ENCODE measurements around the gene PRH2.

Gene PRH2

DNA sequence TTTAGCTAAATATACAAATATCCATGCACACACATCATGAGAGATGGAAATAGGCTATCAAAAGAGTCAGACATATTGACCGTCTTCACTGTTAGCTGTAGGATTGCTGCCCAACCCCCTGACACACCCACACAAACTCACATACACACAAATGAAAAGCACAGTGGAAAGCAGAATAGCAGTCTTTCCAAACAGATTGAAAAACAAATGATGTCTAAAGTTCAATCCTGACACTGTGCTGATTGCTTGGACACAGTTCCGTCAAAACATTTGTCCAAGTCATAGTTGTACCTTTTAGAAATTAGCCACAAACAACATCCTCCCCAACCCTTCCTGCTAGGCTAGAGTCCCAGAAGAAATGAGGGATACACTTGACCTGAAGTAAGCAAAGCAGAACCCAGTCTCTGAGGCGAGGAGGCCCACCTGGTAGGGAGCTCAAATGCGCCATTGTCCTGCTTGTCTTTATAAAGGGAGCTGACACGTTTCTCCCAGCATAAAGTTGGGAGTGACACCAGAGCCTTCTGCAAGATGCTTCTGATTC is at the start of gene PRH2:
PRH2 (plus strand) TSS at position 491 of the 541 bp plus-strand sequence; CDS start at position 529, 38 bp downstream.
- no peak for DNase-seq

DNA sequence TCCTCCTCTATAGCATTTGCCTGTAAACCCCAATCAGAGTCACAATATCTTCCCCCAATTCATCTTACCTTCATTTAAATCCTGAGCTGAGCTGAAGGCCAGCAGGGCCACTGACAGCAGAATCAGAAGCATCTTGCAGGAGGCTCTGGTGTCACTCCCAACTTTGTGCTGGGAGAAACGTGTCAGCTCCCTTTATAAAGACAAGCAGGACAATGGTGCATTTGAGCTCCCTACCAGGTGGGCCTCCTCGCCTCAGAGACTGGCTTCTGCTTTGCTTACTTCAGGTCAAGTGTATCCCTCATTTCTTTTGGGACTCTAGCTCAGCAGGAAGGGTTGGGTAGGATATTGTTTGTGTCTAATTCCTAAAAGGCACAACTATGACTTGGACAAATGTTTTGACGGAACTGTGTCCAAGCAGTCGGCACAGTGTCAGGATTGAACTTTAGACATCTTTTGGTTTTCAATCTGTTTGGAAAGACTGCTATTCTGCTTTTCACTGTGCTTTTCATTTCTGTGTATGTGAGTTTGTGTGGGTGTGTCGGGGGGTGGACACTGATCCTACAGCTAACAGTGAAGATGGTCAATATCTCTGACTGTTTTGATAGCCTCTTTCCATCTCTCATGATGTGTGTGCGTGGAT is 44.8 kb upstream of the PRH2 start, which contains the start of gene PRH1:
PRH1 (minus strand) TSS at position 170 of the 640 bp plus-strand sequence; CDS start at position 132, 38 bp downstream.
- no peak for DNase-seq

DNA sequence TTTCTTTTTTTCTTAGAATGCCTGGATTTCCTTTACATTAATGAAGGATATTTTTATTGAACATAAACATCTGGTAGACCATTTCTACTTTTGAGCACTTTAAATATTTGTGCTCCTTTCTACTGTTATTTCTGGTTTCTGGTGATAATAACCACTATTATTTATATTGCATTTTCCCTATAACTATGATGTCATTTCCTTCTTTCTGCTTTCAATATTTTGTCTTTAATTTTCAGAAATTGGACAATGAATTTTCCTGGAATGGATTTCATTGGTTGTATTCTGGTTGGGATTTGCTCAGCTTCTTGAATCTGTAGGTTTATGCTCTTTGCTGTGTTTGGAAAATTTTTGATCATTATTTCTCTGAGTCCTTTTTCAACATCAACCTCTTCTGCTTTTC is 39.8 kb upstream of the PRH2 start:
- no peak for DNase-seq

DNA sequence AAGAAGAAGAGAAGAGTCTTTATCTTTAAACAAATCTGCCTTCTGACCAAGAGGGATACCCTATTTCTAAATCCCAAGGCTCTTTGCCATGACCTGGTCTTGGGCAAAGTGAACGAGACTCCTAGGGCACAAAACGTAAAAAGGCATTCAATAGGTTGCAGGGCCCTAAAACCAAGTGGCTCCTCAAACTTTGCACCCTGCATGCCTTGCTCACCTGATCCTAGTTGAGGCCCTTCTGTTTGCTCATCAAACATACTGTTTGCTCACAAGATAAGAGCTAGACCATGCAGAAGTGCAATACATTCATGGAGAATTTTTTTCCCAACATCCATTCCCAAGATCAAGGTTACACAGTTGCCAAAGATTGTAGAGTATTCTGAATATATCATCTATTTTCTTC is 37.1 kb upstream of the PRH2 start:
- DNase-seq = no peak

DNA sequence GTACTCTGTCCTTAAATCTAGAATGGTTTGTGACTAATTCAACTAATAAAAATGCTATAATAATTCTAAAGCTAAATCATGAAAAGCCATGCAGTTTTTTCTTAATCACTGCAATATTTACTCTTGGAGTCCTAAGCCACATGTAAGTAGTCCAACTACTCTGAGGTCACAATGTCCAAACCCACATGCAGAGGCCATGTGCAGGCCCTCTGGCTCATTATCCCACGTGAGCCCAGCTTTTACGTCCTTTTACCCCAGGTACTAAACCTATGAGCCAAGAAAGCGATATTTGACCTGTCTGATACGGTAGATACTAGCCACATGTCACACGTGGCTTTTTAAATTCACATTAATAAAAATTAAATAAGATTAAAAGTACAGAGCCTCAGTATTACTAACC is 32.2 kb upstream of the PRH2 start:
- DNase-seq = no peak

DNA sequence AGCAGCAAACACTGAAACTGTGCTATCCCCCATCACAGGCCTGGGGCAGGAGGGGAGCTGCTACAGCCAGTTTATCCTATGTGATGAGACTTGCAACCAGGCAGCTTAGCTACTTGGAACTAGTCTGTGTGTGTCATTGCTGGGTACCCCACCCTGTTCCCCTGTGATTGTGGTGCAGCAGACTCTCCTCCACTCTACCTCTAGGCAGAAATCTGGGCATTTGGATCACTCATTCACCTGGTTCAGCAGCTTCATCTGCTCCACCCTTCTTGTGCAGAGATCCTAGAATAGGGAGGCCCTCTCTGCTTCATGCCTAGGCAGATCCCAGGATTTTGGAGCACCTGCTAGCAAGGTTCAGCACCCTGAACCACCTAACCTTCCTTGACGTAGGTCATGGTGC is 28.5 kb upstream of the PRH2 start:
- DNase-seq = no peak

DNA sequence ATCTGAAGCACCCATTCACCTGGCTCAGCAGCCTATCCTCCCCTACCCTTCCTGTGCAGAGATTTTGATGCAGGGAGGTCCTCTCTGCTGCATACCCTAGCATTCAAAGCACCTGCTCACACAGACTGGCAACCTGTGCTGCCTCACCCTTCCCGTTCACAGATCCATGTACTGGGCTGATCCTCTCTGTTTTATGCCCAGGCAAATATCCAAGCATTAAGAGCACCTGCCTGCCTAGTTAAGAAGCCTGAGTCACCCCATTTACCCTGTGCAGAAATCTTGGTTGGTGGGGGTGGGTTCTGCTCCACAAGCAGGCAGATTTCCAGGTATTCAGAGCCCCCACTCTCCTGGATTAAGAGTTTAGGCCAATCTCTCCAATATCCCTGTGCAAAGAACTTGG is 28.1 kb upstream of the PRH2 start:
- DNase-seq = no peak

DNA sequence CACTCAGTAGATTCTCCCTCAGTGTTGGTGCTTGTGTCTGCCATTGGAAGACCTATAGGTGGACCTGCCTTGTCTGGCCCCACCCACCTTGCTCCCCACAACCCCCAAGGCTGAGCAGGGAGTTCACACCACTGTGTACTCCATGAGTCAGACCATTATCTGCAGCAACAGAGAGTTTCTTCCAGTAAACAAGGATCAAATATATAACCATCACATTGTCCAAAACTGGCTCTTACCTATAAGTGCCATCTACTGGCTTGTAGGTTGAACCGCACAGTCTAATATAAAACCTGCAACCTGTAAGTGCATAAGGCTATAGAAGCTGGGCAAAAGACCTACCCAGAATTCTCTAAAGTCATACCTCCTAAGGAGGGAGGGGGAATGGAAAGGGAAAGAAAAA is 27.6 kb upstream of the PRH2 start:
- no peak for DNase-seq

DNA sequence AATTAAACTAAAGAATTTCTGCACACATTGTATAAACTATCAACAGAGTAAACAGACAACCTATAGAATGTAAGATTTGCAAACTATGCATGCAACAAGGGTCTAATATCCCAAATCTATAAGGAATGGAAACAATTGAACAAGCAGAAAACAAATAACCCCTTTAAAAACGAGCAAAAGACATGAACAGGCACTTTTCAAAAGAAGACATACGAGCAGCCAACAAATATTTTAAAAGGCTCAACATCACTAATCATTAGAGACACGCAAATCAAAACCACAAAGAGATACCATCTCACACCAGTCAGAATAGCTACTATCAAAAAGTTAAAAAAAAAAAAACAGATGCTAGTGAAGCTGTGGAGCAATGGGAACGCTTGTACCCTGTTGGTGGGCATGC is 24.4 kb upstream of the PRH2 start:
- no peak for DNase-seq

DNA sequence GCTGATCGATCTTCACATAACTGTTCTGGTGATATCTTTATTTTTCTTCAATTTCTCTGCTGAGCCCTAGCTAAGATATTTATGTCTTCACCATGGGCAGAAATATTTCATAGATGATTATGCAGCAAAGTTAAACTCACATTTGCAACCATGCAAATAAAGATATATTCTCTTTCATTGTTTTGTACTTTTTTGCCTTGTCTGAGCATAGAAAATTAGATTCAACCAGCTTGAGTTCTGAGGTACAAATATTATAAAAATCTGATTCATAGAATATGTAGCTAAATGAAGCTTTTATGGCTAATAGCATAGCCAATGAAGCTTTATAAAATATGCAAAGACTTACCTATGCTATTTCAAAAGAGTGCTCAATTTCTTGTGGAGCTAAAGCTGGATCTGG is 19.6 kb upstream of the PRH2 start, which contains the start of gene TAS2R13:
TAS2R13 (minus strand) TSS at position 101 of the 400 bp plus-strand sequence. CDS start 264 bp downstream, outside the sequence.
- DNase-seq = no peak

DNA sequence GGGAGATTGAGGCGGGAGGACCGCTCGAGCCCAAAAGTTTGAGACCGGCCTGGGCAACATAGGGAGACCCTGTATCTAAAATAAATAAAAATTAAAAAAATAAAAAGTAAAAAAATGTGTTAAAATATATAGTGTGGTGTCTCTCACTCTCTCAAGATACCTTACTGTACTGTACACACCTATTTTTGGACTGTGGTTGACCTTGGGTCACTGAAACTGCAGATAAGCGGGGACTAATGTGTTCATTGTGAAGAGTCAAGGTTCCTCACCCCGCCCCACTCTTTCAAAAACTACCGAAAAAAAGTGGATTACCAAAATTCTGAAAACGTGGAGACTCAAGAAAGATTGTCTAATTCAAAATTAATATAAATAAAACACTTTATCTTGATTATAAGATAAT is 18.7 kb upstream of the PRH2 start:
- no peak for DNase-seq

DNA sequence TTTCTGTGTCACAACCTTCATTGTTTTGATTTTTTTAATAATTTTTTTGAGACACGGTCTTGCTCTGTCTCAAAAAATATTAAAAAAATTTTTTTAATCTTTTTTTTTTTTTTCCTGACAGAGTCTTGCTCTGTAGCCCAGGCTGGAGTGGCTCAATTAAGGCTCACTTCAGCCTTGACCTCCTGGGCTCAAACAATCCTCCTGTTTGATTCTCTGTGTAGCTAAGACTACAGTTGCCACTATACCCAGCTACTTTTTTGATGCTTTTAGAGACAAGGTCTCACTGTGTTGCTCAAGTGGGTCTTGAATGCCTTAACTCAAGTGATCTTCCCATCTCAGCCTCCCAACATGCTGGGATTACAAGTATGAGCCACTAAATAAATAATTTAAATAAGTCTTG is 9.2 kb upstream of the PRH2 start:
- DNase-seq = no peak

DNA sequence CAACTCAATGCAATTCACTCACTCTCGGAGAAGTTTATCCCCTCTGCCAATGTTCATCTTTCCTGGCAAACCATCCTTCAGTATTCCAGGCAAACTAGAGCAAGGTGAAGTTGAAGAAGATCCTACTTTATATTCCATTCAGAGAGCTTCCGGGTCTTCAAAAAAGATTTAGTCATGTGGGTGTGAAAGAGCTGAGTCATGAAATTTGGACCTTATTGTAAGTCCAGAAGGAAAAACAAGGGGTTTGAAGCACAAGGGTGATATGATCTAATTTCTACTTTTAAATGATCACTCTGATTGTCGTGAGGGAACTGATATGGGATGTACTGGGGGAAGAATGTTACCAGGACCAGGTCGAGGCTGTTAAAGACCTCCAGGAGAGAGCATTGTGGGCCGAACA is 2.8 kb upstream of the PRH2 start:
- no peak for DNase-seq

DNA sequence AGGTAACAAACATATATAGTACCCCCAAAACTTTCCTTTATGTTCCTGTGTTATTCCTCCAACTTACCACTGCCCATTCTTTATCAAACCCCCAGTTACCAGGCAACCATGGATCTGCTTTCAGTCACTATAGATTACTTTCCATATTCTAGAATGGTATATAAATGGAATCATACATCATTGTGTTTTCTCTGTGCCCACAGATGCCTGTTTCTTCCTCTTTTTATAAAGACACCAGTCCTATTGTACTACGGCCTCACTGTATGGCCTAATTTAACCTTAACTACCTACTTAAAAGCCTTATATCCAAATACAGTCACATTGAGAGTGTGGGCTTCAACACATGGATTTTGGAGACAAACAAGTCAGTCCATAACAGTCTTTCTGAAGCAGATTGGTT is 7.5 kb downstream of the PRH2 start:
- DNase-seq = no peak

DNA sequence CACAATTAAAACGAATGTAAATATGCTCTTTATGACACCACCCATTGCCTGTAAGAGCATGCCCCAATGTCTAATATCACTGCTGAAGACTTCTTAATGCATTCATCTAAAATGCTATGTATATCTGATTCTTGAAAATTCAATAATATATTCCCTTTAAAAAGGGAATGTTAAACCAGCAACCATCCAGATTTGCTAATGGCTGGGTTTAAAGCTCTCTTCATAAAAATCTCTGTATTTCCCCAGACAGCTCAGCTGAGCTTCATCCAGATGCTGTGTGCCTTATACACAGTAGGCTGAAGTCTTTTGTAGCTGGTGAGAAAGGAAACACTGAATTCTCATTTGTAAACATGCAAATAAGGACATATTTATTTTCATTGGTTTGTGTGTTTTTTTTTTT is 10.1 kb downstream of the PRH2 start, which contains the start of gene TAS2R14:
TAS2R14 (minus strand) TSS at position 101 of the 400 bp plus-strand sequence; CDS start at position 45, 56 bp downstream.
- DNase-seq = no peak

DNA sequence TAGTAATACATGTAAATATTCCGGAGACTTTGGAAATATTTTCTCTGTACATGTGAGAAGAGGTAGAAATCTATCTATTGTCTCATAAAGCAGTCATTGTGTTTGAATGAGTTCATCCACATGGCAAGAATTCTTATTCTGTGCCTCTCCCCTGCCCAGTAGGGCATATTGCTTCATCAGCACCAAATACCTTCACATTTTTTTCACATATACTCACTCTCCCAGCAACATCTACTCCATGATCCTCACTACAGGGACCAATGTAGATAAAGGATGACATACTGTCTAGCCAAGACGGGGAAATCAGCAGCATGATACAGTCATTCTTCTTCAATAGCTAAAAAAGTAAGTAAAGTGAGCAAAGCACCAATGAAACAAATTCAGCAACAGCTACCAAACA is 11.4 kb downstream of the PRH2 start:
- DNase-seq = no peak

DNA sequence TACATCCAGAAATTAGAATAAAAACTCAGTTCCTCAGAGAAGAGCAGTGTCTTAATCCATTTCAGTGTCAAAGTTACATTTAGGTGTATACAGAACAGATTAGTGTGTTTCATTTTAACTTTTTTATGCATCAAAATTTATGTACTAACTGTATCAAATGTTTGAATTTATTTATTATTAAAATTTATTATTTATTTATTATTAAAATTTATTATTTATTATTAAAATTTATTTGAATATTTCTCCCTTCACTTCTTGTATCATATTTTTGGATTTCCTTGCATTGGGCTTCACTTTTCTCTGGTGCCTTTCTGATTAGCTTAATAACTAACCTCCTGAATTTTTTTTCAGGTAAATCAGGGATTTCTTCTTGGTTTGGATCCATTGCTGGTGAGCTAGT is 12.3 kb downstream of the PRH2 start:
- no peak for DNase-seq

DNA sequence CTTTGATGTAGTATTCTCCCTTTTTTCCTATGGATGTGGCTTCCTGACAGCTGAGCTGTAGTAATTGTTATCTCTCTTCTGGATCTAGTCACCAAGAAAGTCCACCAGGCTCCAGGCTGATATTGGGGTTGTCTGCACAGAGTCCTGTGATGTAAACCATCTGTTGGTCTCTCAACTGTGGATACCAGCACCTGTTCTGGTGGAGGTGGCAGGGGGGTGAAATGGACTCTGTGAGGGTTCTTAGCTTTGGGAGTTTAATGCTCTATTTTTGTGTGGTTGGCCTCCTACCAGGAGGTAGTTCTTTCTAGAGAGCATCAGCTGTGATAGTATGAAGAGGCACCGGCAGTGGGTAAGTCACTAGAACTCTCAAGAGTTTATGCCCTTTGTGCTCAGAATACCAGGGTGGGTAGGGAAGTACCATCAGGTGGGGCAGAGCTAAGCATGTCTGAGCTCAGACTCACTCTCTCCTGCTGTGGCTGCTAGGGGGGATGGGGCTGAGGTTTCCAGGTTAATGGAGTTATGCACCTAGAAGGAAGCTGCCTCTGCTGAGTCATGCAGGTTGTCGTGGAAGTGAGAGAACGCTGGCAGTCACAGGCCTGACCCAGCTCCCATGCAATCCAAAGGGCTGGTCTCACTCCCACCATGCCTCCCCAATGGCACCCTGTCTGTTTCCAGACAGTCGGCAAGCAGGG is 13.0 kb downstream of the PRH2 start:
- no peak for DNase-seq

DNA sequence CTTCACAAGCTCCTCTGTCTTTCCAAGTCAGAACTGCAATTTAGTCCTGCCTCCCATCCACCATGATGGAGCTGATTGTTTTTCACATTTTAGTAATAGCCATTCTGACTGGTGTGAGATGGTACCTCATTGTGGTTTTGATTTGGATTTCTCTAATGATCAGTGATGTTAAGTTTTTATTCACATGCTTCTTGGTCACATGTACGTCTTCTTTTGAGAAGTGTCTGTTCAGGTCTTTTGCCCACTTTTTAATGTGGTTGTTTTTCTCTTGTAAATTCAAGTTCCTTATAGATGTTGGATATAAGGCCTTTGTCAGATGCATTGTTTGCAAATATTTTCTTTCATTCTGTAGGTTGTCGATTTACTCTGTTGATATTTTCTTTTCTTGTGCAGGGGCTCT is 14.1 kb downstream of the PRH2 start:
- no peak for DNase-seq

DNA sequence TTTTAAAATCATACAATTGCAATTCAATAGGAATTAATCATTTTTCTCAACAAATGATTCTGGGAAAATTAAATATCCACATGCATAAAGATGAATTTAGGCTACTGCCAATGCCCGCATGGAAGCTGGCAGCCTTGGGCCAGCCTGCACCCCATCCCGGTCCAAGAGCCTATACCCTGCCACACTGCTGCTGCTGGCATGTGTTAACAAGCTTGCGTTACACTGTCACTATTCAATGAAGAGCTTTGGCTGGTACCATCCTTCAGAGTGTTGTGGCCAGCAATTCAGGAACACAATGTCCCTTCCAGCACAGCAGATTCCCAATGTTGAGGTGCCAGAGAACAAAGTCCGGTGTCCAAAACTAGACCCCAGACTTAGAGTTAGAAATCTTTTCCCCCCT is 23.6 kb downstream of the PRH2 start:
- DNase-seq = no peak

DNA sequence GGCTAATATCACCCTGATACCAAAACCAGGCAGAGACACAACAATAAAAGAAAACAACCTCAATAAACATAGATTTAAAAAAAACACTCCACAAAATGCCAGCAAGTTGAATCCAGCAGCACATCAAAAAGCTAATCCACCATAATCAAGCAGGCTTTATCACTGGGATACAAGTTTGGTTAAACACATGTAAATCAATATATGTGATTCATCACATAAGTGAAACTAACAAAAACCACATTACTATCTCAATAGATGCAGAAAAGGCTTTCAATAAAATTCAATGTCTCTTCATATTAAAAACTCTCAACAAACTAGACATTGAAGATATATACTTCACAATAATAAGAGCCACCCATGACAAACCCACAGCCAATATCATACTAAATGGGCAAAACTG is 27.0 kb downstream of the PRH2 start:
- no peak for DNase-seq

DNA sequence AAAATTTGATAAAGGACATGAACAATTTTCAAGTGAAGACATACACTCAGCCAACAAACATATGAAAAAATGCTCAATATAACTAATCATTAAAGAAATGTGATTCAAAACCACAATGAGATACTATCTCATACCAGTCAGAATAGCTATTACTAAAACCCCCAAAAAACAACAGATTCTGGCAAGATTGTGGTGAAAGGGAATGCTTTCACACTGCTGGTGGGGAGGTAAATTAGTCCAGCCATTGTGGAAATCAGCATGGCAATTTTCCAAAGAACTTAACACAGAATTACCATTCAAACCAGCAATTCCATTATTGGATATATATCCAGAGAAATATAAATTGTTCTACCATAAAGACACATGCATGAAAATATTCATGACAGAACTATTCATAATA is 28.7 kb downstream of the PRH2 start:
- no peak for DNase-seq

DNA sequence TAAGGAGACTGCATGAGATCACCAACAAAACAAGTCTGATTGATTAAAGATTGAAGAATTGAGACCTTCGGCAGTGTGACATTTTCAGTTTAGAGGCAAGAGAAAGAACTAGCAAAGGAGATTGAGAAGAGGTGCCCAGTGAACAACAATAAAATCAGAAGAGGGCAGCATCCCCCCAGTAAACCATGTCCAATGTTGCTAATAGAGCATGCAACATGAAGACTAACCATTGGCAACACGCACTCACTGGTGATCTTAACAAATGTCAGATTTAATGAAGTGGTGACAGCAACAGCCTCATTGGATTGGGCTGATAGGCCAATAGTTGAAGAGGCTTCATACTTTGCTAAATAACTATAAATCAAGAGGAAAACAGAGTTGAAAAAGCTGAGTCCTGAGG is 30.8 kb downstream of the PRH2 start:
- DNase-seq = no peak

DNA sequence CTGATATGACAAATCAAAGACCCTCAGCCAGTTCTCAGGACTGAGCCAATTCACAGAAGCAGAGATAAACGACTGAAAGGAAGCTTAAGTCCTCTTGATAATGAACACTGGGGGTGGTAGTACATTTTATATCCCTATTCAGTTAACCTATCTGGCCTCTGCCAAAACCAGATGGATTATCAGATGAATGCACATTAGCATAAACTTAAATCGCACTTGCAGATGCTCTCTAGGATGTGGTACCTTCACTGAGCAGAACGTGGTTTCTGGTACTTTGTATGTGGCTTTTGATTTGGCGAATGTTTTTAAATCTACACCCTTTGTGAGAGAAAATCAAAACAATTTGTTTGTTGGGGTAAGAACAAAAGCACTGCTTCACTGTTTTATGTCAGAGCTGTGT is 31.2 kb downstream of the PRH2 start:
- no peak for DNase-seq

Data from stimulated activated CD4-positive, alpha-beta T cell treated with anti-CD3 and anti-CD28 coated beads, Interleukin-2, amount 100 ng/mL, for 24 hours (primary cell).